Effector CD4-positive, alpha-beta T cell (primary cell): ENCODE results near the gene CPXM1.
"Not testable (repeated sequence)": the region's sequence is repeated elsewhere in the genome, so short reads cannot be mapped to it uniquely, and the experiment has no call there.

ENCODE experiments used
- DNase-seq: peaks from one replicate; pipeline ENCODE4 v3.0.0-alpha.2; 2020

CPXM1 gene

GRCh38 chr20:2799688-2800520 is 523 bp downstream of the CPXM1 start:
- no peak for DNase-seq

GRCh38 chr20:2799271-2799670 is 1.2 kb downstream of the CPXM1 start:
- DNase-seq, result no peak

GRCh38 chr20:2798814-2799213 is 1.6 kb downstream of the CPXM1 start:
- no peak for DNase-seq

- no peak for DNase-seq
These were observed 2.2 kb downstream of the CPXM1 start for GRCh38 chr20:2798095-2798805.

- DNase-seq, result no peak
These were observed 3.1 kb downstream of the CPXM1 start for GRCh38 chr20:2797136-2797983.

- DNase-seq, result no peak
These were observed 4.3 kb downstream of the CPXM1 start for GRCh38 chr20:2796011-2796660.

GRCh38 chr20:2795451-2795850 is 5.0 kb downstream of the CPXM1 start:
- no peak for DNase-seq

- no peak for DNase-seq
These were observed 5.5 kb downstream of the CPXM1 start for GRCh38 chr20:2794866-2795447.

- no peak for DNase-seq
These were observed 6.2 kb downstream of the CPXM1 start for GRCh38 chr20:2794202-2794748.

- DNase-seq, result no peak
These were observed 7.0 kb downstream of the CPXM1 start for GRCh38 chr20:2793471-2793870.

- DNase-seq, result no peak
These were observed 16.4 kb downstream of the CPXM1 start for GRCh38 chr20:2783908-2784566.

- no peak for DNase-seq
These were observed 19.5 kb downstream of the CPXM1 start for GRCh38 chr20:2780948-2781347.

GRCh38 chr20:2778602-2779321 is 21.7 kb downstream of the CPXM1 start:
- DNase-seq, result no peak

- no peak for DNase-seq
These were observed 25.3 kb downstream of the CPXM1 start for GRCh38 chr20:2775139-2775538.

GRCh38 chr20:2773812-2774211 is 26.6 kb downstream of the CPXM1 start:
- no peak for DNase-seq

- no peak for DNase-seq
These were observed 28.8 kb downstream of the CPXM1 start for GRCh38 chr20:2771631-2772080.

GRCh38 chr20:2770091-2770490 is 30.3 kb downstream of the CPXM1 start:
- not testable (repeated sequence) for DNase-seq

GRCh38 chr20:2768632-2769015 is 31.8 kb downstream of the CPXM1 start:
- DNase-seq, result no peak

- DNase-seq, result no peak
These were observed 32.4 kb downstream of the CPXM1 start for GRCh38 chr20:2767768-2768631.

GRCh38 chr20:2763186-2763585 is 37.2 kb downstream of the CPXM1 start:
- DNase-seq, result no peak
